ENCODE data around the gene DPM3.

The DPM3 gene

DNA sequence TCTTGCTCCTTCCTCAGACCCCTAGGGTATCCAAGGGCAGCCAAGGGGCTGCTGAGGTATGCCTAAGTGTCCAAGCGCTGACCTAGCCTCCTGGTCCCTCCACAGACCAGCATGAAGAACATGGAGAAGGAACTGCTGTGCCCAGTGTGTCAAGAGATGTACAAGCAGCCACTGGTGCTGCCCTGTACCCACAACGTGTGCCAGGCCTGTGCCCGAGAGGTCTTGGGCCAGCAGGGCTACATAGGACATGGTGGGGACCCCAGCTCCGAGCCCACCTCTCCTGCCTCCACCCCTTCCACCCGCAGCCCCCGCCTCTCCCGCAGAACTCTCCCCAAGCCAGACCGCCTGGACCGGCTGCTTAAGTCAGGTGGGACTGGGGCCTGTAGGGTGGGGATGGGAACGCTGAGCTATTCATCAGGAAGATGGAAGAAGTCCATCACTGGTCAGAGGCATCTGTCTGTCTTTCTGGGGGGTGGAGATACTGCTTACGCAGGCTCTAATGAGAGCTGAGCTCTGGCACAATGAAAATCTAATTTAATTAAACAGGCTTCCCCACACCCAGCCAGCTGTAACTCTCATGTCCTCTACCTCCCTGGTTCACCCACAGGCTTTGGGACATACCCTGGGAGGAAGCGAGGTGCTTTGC is 35.1 kb upstream of the DPM3 start:
- H3K27me3 ChIP-seq (ENCODE audit: control insufficient read depth in 1 of 2, insufficient read depth in 2 of 2, low read length in 2 of 2) = no peaks in the 10 kb centered on the region
- H3K4me1 ChIP-seq (ENCODE audit: control insufficient read depth in 1 of 2, insufficient read depth in 2 of 2, low read length in 2 of 2) = peaks cover 33 to 50% of the 10 kb centered on the region in 2 donors
- no peak overlapping the region for H3K9ac ChIP-seq (ENCODE audit: low read depth in 1 of 2, low read length in 2 of 2)
- no peaks in the 10 kb centered on the region for H3K9me3 ChIP-seq (ENCODE audit: control insufficient read depth in 1 of 2, low read length in 2 of 2)
- H3K27ac ChIP-seq (ENCODE audit: low read depth, low read length) = no peak overlapping the region
- peaks cover 0 to 1% of the 10 kb centered on the region in 2 donors for H3K36me3 ChIP-seq (ENCODE audit: control insufficient read depth in 1 of 2, insufficient read depth in 2 of 2, low read length in 2 of 2)
- no peak overlapping the region for H3K4me3 ChIP-seq (ENCODE audit: low read depth in 1 of 2, low read length in 2 of 2)

DNA sequence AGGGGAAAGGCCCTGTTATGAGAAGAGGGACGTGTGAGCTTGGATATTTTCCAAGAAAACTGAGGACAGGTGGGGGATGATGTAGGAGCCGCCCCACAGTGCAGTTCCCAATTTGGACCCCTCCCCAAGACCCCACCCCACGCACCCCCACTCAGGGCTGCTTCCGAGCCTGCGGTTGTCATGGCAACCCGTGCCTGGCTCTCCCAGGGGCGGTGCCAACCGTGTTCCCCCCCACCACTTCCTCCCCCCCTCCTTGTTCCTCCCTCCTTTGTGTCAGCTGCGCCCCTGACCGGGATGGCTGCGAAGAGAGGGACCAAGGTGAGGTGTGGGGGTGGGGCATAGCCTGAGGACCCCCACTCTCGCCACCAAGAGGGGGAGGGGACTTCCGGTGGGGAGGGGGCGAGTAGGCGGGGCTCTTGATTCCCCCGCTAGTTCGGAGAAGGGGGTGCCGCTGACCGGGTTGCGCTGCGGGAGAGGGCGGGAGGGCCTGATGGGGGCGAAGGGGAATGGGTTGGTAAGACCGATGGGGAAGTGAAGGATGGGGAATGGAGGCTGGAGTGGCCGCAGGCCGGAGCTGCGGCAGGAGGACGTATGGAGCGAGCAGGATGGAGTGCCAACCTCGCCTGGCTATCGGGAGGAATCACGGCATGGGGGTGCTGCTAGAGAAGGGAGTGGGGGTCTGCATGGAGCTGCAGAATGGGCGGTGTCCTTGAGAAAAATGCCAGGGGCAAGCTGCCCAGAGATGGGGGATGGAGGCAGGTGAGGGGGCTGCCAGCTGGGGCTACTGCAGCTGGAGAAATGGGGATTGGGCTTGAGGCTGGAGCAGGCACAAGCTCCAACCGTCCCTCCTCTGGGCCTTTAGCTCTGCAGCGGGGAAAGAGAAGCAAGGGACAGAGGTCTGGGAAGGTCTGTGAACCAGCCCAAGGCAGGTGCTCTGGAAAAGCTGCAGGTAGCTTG is 34.3 kb upstream of the DPM3 start:
- Histone ChIP-seq H3K27ac (ENCODE audit: low read depth, low read length) (no peak overlapping the region), H3K4me1 (ENCODE audit: control insufficient read depth in 1 of 2, insufficient read depth in 2 of 2, low read length in 2 of 2) (peaks cover 32 to 50% of the 10 kb centered on the region in 2 donors)

DNA sequence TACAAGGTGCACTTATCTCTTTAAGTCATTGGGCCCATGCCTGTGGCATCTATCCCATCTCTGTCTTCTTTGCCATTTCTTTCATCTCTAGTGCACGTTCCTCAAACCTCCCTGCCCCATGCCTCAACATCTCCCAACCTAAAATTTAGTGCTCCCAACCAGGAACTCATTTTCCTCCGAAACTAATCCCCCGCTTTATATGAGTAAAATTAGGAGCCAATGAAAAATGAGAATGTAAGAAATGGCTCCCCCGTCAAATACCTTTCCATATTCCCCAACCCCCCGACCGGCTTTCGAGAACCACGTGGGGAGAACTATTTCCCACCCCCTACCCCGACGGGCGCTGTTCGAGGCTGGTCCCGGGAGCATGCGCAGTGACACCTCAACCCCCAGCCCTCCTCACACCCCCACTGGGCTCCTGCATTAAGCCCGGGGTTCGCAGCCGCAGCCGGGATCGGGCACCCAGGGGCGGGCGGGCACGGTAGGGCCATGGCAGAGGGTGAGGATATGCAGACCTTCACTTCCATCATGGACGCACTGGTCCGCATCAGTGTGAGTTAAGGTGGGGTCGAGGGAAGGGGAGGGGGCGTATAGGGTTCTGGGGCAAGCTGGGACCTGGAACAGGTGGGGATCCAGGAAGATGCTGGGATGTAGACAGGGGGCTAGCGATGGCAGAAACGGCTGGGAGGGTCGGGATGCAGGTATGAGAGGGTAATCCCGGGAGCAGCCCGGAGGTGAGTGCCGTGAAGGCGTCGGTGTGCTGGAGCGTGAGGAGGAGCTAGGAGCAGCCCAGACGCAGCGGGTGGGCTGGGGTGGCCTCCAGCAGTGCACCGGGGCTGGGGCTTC is 33.4 kb upstream of the DPM3 start, which contains the start of gene TRIM46:
TRIM46 (plus strand) TSS at position 372 of the 846 bp plus-strand sequence; CDS start at position 490, 118 bp downstream.
- Histone ChIP-seq H3K4me1 (ENCODE audit: control insufficient read depth in 1 of 2, insufficient read depth in 2 of 2, low read length in 2 of 2) (peaks cover 28 to 42% of the 10 kb centered on the region in 2 donors), H3K27me3 (ENCODE audit: control insufficient read depth in 1 of 2, insufficient read depth in 2 of 2, low read length in 2 of 2) (no peaks in the 10 kb centered on the region), H3K4me3 (ENCODE audit: low read depth in 1 of 2, low read length in 2 of 2) (peak within 1 kb of the TSS; percentile 84 to 96), H3K9me3 (ENCODE audit: control insufficient read depth in 1 of 2, low read length in 2 of 2) (no peaks in the 10 kb centered on the region), H3K9ac (ENCODE audit: low read depth in 1 of 2, low read length in 2 of 2) (peak within 1 kb of the TSS; percentile 88 to 96), H3K36me3 (ENCODE audit: control insufficient read depth in 1 of 2, insufficient read depth in 2 of 2, low read length in 2 of 2) (peaks cover 0 to 16% of the 10 kb centered on the region in 2 donors), H3K27ac (ENCODE audit: low read depth, low read length) (peak within 1 kb of the TSS; percentile 77)

More for the DNA sequence above, 34.3 kb upstream of the DPM3 start:
- Histone ChIP-seq H3K9ac (ENCODE audit: low read depth in 1 of 2, low read length in 2 of 2) (no peak overlapping the region), H3K9me3 (ENCODE audit: control insufficient read depth in 1 of 2, low read length in 2 of 2) (no peaks in the 10 kb centered on the region), H3K36me3 (ENCODE audit: control insufficient read depth in 1 of 2, insufficient read depth in 2 of 2, low read length in 2 of 2) (peaks cover 0 to 7% of the 10 kb centered on the region in 2 donors), H3K4me3 (ENCODE audit: low read depth in 1 of 2, low read length in 2 of 2) (peak overlapping the region in 1 of 2 donors; percentile 25), H3K27me3 (ENCODE audit: control insufficient read depth in 1 of 2, insufficient read depth in 2 of 2, low read length in 2 of 2) (no peaks in the 10 kb centered on the region)

DNA sequence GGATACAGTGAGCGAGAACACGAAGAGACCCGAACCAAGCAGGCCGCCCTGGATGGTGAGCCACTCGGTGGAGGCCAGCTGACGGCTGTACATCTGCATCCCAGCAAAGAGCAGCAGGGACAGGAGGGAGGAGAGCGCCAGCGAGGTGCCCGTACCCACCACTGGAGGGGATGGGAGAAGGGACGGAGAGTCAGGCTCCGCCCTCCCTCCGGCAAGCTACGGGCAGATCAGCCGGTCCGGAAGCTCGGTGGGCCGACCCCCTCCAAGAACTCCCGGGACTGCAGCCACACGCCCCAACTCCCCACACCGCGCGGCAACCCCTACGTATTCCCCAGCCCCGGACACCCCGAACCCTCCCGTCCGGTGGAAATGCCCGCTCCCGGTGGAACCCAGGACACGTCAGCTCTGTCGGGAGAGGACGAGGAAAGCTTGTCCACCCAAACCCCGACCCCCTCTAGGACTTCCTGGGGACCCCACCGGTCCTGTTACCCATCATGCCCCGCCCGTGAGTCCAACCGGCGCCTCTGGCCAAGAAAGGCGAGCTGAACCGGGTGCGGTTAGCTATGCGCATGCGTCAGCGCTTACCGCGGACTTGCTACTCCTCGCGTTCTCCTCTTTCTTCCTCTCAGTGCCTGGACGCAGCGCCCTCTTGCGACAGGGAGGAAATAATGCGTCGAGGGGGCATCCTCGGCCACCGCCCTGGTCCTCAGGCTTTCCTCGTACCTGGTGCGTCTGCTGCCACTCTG is 32.6 kb upstream of the DPM3 start, which contains the start of gene KRTCAP2:
KRTCAP2 (minus strand) TSS at position 573 of the 746 bp plus-strand sequence; CDS start at position 493, 80 bp downstream.
- H3K9ac ChIP-seq (ENCODE audit: low read depth in 1 of 2, low read length in 2 of 2) = peak within 1 kb of the TSS; percentile 88 to 96
- no peaks in the 10 kb centered on the region for H3K9me3 ChIP-seq (ENCODE audit: control insufficient read depth in 1 of 2, low read length in 2 of 2)
- H3K27ac ChIP-seq (ENCODE audit: low read depth, low read length) = peak within 1 kb of the TSS; percentile 77
- H3K4me3 ChIP-seq (ENCODE audit: low read depth in 1 of 2, low read length in 2 of 2) = peak within 1 kb of the TSS; percentile 84 to 96
- peaks cover 0 to 19% of the 10 kb centered on the region in 2 donors for H3K36me3 ChIP-seq (ENCODE audit: control insufficient read depth in 1 of 2, insufficient read depth in 2 of 2, low read length in 2 of 2)
- peaks cover 28 to 42% of the 10 kb centered on the region in 2 donors for H3K4me1 ChIP-seq (ENCODE audit: control insufficient read depth in 1 of 2, insufficient read depth in 2 of 2, low read length in 2 of 2)
- no peaks in the 10 kb centered on the region for H3K27me3 ChIP-seq (ENCODE audit: control insufficient read depth in 1 of 2, insufficient read depth in 2 of 2, low read length in 2 of 2)

DNA sequence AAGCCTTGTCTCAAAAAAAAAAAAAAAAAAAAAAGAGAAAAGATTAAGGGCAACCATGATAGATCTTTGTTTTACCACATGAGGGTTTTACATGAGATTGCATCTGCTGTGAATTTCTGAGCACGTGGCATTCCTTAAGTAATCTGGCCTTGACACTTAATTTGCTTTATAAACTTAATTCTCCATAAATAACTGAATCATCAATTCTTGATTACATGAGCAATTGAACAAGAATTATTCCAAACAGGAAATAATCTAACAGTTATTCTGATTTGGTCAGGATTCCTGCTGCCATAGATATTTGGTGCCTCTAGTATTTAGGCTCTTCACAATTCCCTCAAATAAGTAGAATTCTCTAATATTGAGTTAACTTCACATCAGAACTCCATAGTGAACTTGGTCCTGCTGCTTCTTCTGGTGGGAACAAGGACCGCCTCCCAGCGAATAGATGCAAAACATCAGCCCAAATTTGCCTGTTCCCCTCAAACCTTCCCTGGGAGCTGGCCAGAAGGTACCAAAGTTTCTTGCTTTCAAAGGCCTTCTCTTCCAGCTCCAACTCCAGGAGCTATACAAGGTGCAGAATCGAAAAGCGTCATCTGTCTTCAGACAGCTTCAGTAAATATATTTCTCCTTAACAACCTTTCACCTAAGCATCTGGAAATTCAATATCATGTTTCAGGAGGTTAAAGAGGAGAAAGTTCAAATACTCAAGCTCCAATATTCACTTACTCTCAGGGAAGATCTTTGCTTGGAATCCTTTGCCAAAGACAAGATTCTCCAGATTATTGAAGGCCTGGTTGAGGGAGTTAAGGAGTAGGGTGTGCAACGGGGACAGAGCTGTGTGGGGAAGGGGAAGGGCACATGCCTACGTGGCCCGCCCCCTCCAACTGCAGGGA is 31.8 kb upstream of the DPM3 start:
- Histone ChIP-seq H3K27me3 (ENCODE audit: control insufficient read depth in 1 of 2, insufficient read depth in 2 of 2, low read length in 2 of 2) (no peaks in the 10 kb centered on the region), H3K9me3 (ENCODE audit: control insufficient read depth in 1 of 2, low read length in 2 of 2) (no peaks in the 10 kb centered on the region), H3K9ac (ENCODE audit: low read depth in 1 of 2, low read length in 2 of 2) (peak overlapping the region; percentile 88 to 96), H3K4me1 (ENCODE audit: control insufficient read depth in 1 of 2, insufficient read depth in 2 of 2, low read length in 2 of 2) (peaks cover 32 to 40% of the 10 kb centered on the region in 2 donors), H3K4me3 (ENCODE audit: low read depth in 1 of 2, low read length in 2 of 2) (peak overlapping the region; percentile 84 to 96), H3K36me3 (ENCODE audit: control insufficient read depth in 1 of 2, insufficient read depth in 2 of 2, low read length in 2 of 2) (peaks cover 0 to 19% of the 10 kb centered on the region in 2 donors), H3K27ac (ENCODE audit: low read depth, low read length) (peak overlapping the region; percentile 77)

DNA sequence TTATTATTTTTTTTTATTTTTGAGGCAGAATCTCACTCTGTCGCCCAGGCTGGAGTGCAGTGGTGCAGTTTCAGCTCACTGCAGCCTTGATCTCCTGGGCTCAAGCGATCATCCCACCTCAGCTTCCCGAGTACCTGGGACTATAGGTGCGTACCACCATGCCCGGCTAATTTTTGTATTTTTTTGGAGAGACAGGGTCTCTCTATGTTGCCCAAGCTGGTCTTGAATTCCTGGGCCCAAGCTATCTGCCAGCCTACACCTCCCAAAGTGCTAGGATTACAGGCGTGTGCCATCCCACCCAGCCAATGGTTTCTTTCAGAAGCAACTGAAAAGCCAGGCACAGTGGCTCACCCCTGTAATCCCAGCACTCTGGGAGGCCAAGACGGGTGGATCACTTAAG is 30.5 kb upstream of the DPM3 start:
- Histone ChIP-seq H3K36me3 (ENCODE audit: control insufficient read depth in 1 of 2, insufficient read depth in 2 of 2, low read length in 2 of 2) (peaks cover 0 to 19% of the 10 kb centered on the region in 2 donors), H3K9me3 (ENCODE audit: control insufficient read depth in 1 of 2, low read length in 2 of 2) (no peaks in the 10 kb centered on the region), H3K9ac (ENCODE audit: low read depth in 1 of 2, low read length in 2 of 2) (no peak overlapping the region), H3K4me1 (ENCODE audit: control insufficient read depth in 1 of 2, insufficient read depth in 2 of 2, low read length in 2 of 2) (peaks cover 22 to 31% of the 10 kb centered on the region in 2 donors), H3K27ac (ENCODE audit: low read depth, low read length) (no peak overlapping the region), H3K4me3 (ENCODE audit: low read depth in 1 of 2, low read length in 2 of 2) (no peak overlapping the region), H3K27me3 (ENCODE audit: control insufficient read depth in 1 of 2, insufficient read depth in 2 of 2, low read length in 2 of 2) (no peaks in the 10 kb centered on the region)

DNA sequence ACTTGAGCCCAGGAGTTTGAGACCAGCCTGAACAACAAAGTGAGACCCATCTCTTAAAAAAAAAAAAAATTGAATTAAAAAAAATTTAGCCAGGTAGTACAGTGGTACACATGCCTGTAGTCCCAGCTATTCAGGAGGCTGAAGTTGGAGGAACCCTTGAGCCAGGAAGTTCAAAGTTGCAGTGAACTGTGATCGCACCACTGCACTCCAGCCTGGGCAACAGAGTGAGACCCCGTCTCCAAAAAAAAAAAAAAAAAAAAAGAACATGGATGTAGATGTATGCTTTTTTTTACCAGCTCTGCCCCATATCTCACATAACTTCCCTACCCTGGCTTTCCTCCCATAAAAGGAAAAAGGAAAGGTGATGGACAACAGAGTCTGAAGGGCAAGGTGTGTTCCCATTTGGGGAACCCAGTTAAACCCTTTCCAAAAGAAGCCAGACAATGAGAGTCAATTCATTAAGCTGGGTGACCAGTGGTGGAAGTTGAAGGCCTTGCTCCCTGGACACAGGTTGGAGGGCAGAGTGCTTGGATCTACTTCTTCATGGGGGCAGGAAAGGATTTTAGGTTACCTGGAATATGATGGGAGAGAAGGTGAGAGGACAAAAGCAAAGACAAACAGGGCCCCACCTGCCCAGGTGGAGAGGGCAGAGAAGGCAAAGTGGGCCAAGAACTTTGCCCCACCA is 29.9 kb upstream of the DPM3 start:
- peaks cover 0 to 19% of the 10 kb centered on the region in 2 donors for H3K36me3 ChIP-seq (ENCODE audit: control insufficient read depth in 1 of 2, insufficient read depth in 2 of 2, low read length in 2 of 2)
- H3K4me3 ChIP-seq (ENCODE audit: low read depth in 1 of 2, low read length in 2 of 2) = no peak overlapping the region
- H3K27ac ChIP-seq (ENCODE audit: low read depth, low read length) = no peak overlapping the region
- peaks cover 20 to 31% of the 10 kb centered on the region in 2 donors for H3K4me1 ChIP-seq (ENCODE audit: control insufficient read depth in 1 of 2, insufficient read depth in 2 of 2, low read length in 2 of 2)
- H3K9me3 ChIP-seq (ENCODE audit: control insufficient read depth in 1 of 2, low read length in 2 of 2) = no peaks in the 10 kb centered on the region
- no peaks in the 10 kb centered on the region for H3K27me3 ChIP-seq (ENCODE audit: control insufficient read depth in 1 of 2, insufficient read depth in 2 of 2, low read length in 2 of 2)
- no peak overlapping the region for H3K9ac ChIP-seq (ENCODE audit: low read depth in 1 of 2, low read length in 2 of 2)

DNA sequence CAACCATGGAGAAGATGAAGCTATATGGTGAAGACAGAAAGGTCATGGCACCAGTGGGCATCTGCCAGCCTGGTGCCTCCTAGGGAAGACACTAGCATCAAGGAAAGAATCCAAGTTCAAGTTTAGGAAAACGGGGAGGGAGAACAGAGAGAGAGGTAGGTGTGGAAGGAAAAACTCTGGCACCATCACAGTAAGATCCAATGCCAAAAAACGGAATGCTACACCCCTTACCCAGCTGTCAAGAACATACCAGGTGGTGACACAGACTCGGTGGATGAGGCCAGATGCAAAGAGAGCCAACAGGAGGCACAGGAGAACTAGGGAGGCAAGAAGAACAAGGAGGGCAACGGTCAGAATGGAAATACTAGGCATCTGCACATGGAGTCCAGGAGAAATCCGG is 29.2 kb upstream of the DPM3 start:
- no peaks in the 10 kb centered on the region for H3K27me3 ChIP-seq (ENCODE audit: control insufficient read depth in 1 of 2, insufficient read depth in 2 of 2, low read length in 2 of 2)
- no peaks in the 10 kb centered on the region for H3K9me3 ChIP-seq (ENCODE audit: control insufficient read depth in 1 of 2, low read length in 2 of 2)
- no peak overlapping the region for H3K27ac ChIP-seq (ENCODE audit: low read depth, low read length)
- no peak overlapping the region for H3K4me3 ChIP-seq (ENCODE audit: low read depth in 1 of 2, low read length in 2 of 2)
- peaks cover 20 to 26% of the 10 kb centered on the region in 2 donors for H3K4me1 ChIP-seq (ENCODE audit: control insufficient read depth in 1 of 2, insufficient read depth in 2 of 2, low read length in 2 of 2)
- H3K9ac ChIP-seq (ENCODE audit: low read depth in 1 of 2, low read length in 2 of 2) = no peak overlapping the region
- H3K36me3 ChIP-seq (ENCODE audit: control insufficient read depth in 1 of 2, insufficient read depth in 2 of 2, low read length in 2 of 2) = peaks cover 0 to 19% of the 10 kb centered on the region in 2 donors

Measured in duodenal mucosa (tissue), 2 donors.